ENCODE results near the gene SAFB.

DNA sequence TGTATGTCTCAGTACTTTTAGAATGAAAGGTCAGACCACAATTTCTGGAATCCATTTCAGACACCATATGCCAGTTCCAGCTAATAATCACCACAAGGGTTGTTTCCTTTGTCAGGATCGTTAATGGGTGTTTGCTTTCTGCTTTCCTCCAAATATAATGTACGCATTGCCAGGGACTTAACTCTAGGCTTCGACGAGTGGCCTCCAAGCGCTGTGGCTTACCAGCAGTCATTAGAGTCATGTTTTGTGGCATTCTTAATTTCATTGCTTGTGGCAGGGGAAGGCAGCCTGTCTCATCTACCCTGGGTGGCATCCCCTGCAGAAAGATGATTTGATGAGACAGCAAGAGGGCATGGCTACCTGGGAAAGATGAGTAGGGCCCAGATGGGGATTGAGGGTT, 22.5 kb downstream of the SAFB start:
- TF ChIP-seq POLR2A (IDR thresholded peaks at IDR 0.05; ENCODE audit: low read depth, low read length) (no peak), TAF1 (IDR thresholded peaks at IDR 0.05; ENCODE audit: borderline replicate concordance, low read depth, low read length) (no peak), POLR2AphosphoS5 (IDR thresholded peaks at IDR 0.05; ENCODE audit: low read depth, low read length) (no peak)
